ENCODE data around the gene VKORC1L1.
"Not testable (repeated sequence)": the region's sequence is repeated elsewhere in the genome, so short reads cannot be mapped to it uniquely, and the experiment has no call there.

DNA sequence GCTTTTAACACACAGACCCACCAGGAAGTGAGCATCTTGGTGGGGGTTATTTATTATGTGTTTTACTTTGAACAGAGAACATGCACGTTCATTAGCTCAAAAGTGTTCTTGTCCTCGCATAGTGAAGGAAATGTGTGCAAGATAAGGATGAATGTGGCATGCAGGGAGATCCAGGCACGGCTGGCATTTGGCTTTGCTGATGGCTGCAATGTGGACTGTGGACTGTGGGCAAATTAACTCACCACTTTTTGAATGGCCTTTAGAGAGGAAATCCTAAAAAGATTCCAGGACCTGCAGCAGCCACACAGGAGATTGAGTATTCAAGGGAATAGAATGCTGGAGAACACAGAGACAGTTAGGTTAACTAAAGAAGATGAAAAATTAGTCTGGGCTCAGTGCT, 6.6 kb upstream of the VKORC1L1 start:
- TF ChIP-seq ZC3H10 (CRISPR knock-in tag; IDR thresholded peaks at IDR 0.05); ZNF70 (CRISPR knock-in tag; IDR thresholded peaks at IDR 0.05); ZNF565 (CRISPR knock-in tag; conservative IDR thresholded peaks at IDR 0.05; ENCODE audit: low read depth); PPARA (CRISPR knock-in tag; IDR thresholded peaks at IDR 0.05; ENCODE audit: borderline replicate concordance); ZFP3 (CRISPR knock-in tag; IDR thresholded peaks at IDR 0.05); RARB (CRISPR knock-in tag; IDR thresholded peaks at IDR 0.05); OSR1 (CRISPR knock-in tag; IDR thresholded peaks at IDR 0.05); ISL1 (CRISPR knock-in tag; IDR thresholded peaks at IDR 0.05): not testable (repeated sequence)
- TF ChIP-seq, protein P1, sequence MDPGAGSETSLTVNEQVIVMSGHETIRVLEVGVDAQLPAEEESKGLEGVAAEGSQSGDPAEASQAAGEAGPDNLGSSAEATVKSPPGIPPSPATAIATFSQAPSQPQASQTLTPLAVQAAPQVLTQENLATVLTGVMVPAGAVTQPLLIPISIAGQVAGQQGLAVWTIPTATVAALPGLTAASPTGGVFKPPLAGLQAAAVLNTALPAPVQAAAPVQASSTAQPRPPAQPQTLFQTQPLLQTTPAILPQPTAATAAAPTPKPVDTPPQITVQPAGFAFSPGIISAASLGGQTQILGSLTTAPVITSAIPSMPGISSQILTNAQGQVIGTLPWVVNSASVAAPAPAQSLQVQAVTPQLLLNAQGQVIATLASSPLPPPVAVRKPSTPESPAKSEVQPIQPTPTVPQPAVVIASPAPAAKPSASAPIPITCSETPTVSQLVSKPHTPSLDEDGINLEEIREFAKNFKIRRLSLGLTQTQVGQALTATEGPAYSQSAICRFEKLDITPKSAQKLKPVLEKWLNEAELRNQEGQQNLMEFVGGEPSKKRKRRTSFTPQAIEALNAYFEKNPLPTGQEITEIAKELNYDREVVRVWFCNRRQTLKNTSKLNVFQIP (CRISPR knock-in tag; IDR thresholded peaks at IDR 0.05; ENCODE audit: borderline replicate concordance, low read depth) = not testable (repeated sequence)
- TF ChIP-seq, protein P2, sequence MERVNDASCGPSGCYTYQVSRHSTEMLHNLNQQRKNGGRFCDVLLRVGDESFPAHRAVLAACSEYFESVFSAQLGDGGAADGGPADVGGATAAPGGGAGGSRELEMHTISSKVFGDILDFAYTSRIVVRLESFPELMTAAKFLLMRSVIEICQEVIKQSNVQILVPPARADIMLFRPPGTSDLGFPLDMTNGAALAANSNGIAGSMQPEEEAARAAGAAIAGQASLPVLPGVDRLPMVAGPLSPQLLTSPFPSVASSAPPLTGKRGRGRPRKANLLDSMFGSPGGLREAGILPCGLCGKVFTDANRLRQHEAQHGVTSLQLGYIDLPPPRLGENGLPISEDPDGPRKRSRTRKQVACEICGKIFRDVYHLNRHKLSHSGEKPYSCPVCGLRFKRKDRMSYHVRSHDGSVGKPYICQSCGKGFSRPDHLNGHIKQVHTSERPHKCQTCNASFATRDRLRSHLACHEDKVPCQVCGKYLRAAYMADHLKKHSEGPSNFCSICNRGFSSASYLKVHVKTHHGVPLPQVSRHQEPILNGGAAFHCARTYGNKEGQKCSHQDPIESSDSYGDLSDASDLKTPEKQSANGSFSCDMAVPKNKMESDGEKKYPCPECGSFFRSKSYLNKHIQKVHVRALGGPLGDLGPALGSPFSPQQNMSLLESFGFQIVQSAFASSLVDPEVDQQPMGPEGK (CRISPR knock-in tag; IDR thresholded peaks at IDR 0.05; ENCODE audit: borderline replicate concordance) = not testable (repeated sequence)
- TF ChIP-seq, protein P3, sequence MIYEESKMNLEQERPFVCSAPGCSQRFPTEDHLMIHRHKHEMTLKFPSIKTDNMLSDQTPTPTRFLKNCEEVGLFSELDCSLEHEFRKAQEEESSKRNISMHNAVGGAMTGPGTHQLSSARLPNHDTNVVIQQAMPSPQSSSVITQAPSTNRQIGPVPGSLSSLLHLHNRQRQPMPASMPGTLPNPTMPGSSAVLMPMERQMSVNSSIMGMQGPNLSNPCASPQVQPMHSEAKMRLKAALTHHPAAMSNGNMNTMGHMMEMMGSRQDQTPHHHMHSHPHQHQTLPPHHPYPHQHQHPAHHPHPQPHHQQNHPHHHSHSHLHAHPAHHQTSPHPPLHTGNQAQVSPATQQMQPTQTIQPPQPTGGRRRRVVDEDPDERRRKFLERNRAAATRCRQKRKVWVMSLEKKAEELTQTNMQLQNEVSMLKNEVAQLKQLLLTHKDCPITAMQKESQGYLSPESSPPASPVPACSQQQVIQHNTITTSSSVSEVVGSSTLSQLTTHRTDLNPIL (CRISPR knock-in tag; IDR thresholded peaks at IDR 0.05; ENCODE audit: low read depth) = not testable (repeated sequence)

All from SK-N-SH treated with all-trans-retinoic acid at 6 μM for 48 hours (cell line).